ENCODE data around the gene SLC38A3. TPM values are rescaled to one million over a fixed set of nuclear protein-coding genes. Genes with fewer than 3 reads are reported as not detected.
A peak's percentile ranks its signal among the peaks of the same experiment; 100 is the strongest.

The SLC38A3 gene
- total RNA-seq, 5 donors from 2014 or later (not counting 1 experiment from before 2014, with no cell fraction given): 0.29 to 0.98 (median 0.44) TPM; not detected in 1

DNA sequence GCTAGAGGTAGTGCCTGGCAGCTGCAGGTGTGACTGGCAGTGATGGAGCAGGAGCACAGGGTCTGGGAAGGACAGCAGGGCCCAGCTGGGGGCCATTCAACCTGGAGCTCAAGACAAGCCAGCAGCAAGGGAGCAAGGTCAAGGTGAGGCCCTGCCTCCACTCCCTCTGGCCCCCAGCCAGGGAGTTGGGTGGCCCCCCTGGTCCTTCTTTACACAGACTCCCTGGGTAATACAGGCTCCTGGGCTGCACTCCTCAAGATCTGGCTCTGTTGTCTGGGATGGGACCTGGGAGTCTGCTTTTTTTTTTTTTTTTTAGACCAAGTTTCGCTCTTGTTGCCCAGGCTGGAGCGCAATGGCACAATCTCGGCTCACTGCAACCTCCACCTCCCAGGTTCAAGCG is 45.4 kb downstream of the SLC38A3 start:
- Histone ChIP-seq H3K4me1 (ENCODE audit: control insufficient read depth in 1 of 2, extremely low read depth in 1 of 2, insufficient read depth in 2 of 2, low read length in 2 of 2) (peaks cover 16 to 81% of the 10 kb centered on the region in 2 experiments), H3K9me3 (no peaks in the 10 kb centered on the region), H3K4me3 (ENCODE audit: control insufficient read depth in 1 of 2, extremely low read depth in 1 of 2, low read length in 1 of 2) (no peak overlapping the region), H3K27ac (ENCODE audit: low read length) (no peak overlapping the region), H3K27me3 (replicated peaks in 1 of 2; ENCODE audit: control insufficient read depth in 2 of 2, extremely low read depth in 1 of 2, insufficient read depth in 2 of 2, low read length in 1 of 2) (no peaks in the 10 kb centered on the region), H3K36me3 (ENCODE audit: control insufficient read depth in 2 of 2, extremely low read depth in 1 of 2, insufficient read depth in 1 of 2, low read length in 1 of 2) (peaks cover 14 to 73% of the 10 kb centered on the region in 2 donors)
- Mint-ChIP-seq H3K4me1 (peaks cover 53 to 64% (median 63%) of the 10 kb centered on the region in 3 donors), H3K27me3 (no peaks in the 10 kb centered on the region), H3K36me3 (peaks cover 15% of the 10 kb centered on the region), H3K27ac (peak overlapping the region; percentile 36 to 62), H3K4me3 (peak overlapping the region in 1 of 3 donors; percentile 10), H3K9me3 (no peaks in the 10 kb centered on the region)
- POLR2A ChIA-PET: interaction anchor here in 1 of 2 donors (1.1 kb wide), 1 partner anchor 15 kb away, joined by 3 read pairs; no protein-coding TSS in a partner anchor
- WGBS (ENCODE audit: insufficient coverage): no CpG with 5 or more reads among the region's 4 CpGs
- ATAC-seq (replicated peaks in 1 of 4): no peak
- no peak for DNase-seq
- CTCF ChIA-PET: interaction anchor here (0.5 to 0.9 kb wide), 4 partner anchors 8 to 26 kb away, joined by 3 to 7 read pairs (median 3); no protein-coding TSS in a partner anchor

DNA sequence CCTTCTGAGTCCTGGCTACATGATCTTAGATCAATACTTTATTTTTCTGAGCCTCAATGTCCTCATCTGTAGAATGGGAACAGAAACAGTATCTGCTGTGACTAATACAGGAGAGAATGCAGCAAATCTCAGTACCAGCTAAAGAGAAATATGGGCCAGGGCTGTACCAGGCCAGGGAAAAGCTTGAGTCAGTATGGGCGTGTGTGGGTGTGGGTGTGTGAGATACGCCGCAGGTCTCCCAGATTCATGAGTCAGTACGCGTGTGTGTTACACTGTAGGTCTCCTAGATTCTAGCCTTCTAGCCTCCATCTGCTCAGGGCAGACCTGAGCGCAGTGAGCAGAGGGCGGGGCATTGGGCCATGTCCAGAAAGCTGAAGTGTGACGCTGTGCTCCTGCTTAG is 46.1 kb downstream of the SLC38A3 start:
- Histone ChIP-seq H3K27me3 (replicated peaks in 1 of 2; ENCODE audit: control insufficient read depth in 2 of 2, extremely low read depth in 1 of 2, insufficient read depth in 2 of 2, low read length in 1 of 2) (no peaks in the 10 kb centered on the region), H3K36me3 (ENCODE audit: control insufficient read depth in 2 of 2, extremely low read depth in 1 of 2, insufficient read depth in 1 of 2, low read length in 1 of 2) (peaks cover 15 to 78% of the 10 kb centered on the region in 2 donors), H3K27ac (ENCODE audit: low read length) (no peak overlapping the region), H3K4me3 (ENCODE audit: control insufficient read depth in 1 of 2, extremely low read depth in 1 of 2, low read length in 1 of 2) (no peak overlapping the region), H3K9me3 (no peaks in the 10 kb centered on the region), H3K4me1 (ENCODE audit: control insufficient read depth in 1 of 2, extremely low read depth in 1 of 2, insufficient read depth in 2 of 2, low read length in 2 of 2) (peaks cover 13 to 74% of the 10 kb centered on the region in 2 experiments)
- Mint-ChIP-seq H3K4me3 (peak overlapping the region in 1 of 3 donors; percentile 10), H3K27ac (peak overlapping the region in 1 of 2 donors; percentile 52), H3K4me1 (peaks cover 46 to 57% (median 57%) of the 10 kb centered on the region in 3 donors), H3K36me3 (peaks cover 18% of the 10 kb centered on the region), H3K9me3 (no peaks in the 10 kb centered on the region), H3K27me3 (no peaks in the 10 kb centered on the region)
- WGBS (ENCODE audit: insufficient coverage): 71% methylated on average over 7 of the region's 8 CpGs
- ATAC-seq (replicated peaks in 1 of 4) (no peak), DNase-seq (no peak)
- ChIA-PET POLR2A (no interaction called here), CTCF (interaction anchor here (0.6 to 0.9 kb wide), 3 partner anchors 9 to 316 kb away, joined by 3 read pairs; no protein-coding TSS in a partner anchor)

DNA sequence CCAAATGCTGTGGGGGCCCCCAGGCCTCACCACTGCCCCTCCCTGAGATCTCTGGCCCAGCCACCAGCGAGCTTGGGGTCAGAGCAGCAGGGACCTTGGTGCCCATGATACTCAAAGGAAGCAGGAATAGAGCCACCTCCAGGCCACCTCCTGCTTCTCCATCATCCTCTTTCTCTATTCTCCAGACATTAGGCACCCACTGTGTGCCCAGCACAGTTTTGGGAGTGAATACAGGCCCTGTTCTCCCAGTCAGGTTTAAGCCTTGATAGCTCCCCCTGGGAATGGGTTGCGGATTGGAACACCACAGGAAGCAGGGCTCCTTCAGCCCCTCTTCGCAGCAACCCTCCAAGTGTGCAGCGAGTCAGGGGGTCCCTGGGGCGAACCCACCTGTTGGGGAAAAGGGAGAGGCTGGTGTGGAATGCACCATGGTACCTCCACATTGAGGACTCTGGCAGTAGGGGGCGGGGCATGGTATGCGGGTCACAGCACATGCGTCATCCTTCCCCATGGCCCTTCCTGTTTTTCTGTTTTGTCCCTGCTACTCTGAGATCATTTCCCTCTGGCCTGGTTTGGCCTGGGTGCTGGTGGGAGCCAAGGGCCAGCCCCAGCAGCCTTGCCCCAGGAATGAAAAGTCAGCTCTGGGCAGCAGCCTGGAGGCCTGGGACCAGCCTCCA is 49.6 kb downstream of the SLC38A3 start:
- CTCF ChIA-PET: no interaction called here
- DNase-seq (peak in 2 of 35 experiments; percentile 17 to 48), ATAC-seq (replicated peaks in 1 of 4) (no peak)
- POLR2A ChIA-PET: no interaction called here
- H3K27me3 Mint-ChIP-seq: no peaks in the 10 kb centered on the region
- H3K4me3 Mint-ChIP-seq: no peak overlapping the region
- H3K4me1 ChIP-seq (ENCODE audit: control insufficient read depth in 1 of 2, extremely low read depth in 1 of 2, insufficient read depth in 2 of 2, low read length in 2 of 2): peaks cover under 1 to 47% of the 10 kb centered on the region in 2 experiments
- no peaks in the 10 kb centered on the region for H3K9me3 Mint-ChIP-seq
- 91% methylated on average over 5 of the region's 8 CpGs for WGBS (ENCODE audit: insufficient coverage)
- no peaks in the 10 kb centered on the region for H3K27me3 ChIP-seq (replicated peaks in 1 of 2; ENCODE audit: control insufficient read depth in 2 of 2, extremely low read depth in 1 of 2, insufficient read depth in 2 of 2, low read length in 1 of 2)
- H3K4me1 Mint-ChIP-seq: peaks cover 23 to 34% (median 33%) of the 10 kb centered on the region in 3 donors
- H3K4me3 ChIP-seq (ENCODE audit: control insufficient read depth in 1 of 2, extremely low read depth in 1 of 2, low read length in 1 of 2): no peak overlapping the region
- H3K9me3 ChIP-seq: no peaks in the 10 kb centered on the region
- peaks cover 23 to 83% of the 10 kb centered on the region in 2 donors for H3K36me3 ChIP-seq (ENCODE audit: control insufficient read depth in 2 of 2, extremely low read depth in 1 of 2, insufficient read depth in 1 of 2, low read length in 1 of 2)
- peaks cover 37% of the 10 kb centered on the region for H3K36me3 Mint-ChIP-seq
- no peak overlapping the region for H3K27ac Mint-ChIP-seq
- H3K27ac ChIP-seq (ENCODE audit: low read length): no peak overlapping the region

DNA sequence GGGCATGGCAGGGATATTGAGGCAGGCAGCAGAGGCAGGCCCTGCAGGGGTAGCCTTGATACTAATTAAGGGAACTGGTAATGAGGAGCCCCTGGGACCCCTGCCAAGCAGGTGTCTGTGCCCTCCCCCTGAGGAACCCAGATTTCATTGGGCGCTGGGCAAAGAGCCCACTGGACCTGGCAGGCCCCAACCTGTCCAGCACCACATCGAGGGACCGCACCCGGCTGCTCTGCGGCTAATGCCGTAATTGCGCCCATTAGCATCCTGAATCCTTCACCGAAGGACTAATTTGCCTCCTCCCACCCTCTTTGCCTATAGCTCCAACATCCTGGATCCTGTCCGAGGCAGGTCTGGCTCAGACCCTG is 50.2 kb downstream of the SLC38A3 start:
- ATAC-seq (replicated peaks in 1 of 4): no peak
- H3K4me1 ChIP-seq (ENCODE audit: control insufficient read depth in 1 of 2, extremely low read depth in 1 of 2, insufficient read depth in 2 of 2, low read length in 2 of 2): peaks cover 2 to 45% of the 10 kb centered on the region in 2 experiments
- ChIA-PET POLR2A (interaction anchor here in 1 of 2 donors (0.7 kb wide), 1 partner anchor 26 kb away, joined by 8 read pairs; no protein-coding TSS in a partner anchor), CTCF (no interaction called here)
- peaks cover 37% of the 10 kb centered on the region for H3K36me3 Mint-ChIP-seq
- peaks cover 22 to 31% (median 30%) of the 10 kb centered on the region in 3 donors for H3K4me1 Mint-ChIP-seq
- no peak overlapping the region for H3K4me3 ChIP-seq (ENCODE audit: control insufficient read depth in 1 of 2, extremely low read depth in 1 of 2, low read length in 1 of 2)
- 98% methylated on average over 7 of the region's 9 CpGs for WGBS (ENCODE audit: insufficient coverage)
- H3K27ac Mint-ChIP-seq: no peak overlapping the region
- no peak overlapping the region for H3K27ac ChIP-seq (ENCODE audit: low read length)
- no peak overlapping the region for H3K4me3 Mint-ChIP-seq
- no peaks in the 10 kb centered on the region for H3K27me3 Mint-ChIP-seq
- peaks cover 23 to 78% of the 10 kb centered on the region in 2 donors for H3K36me3 ChIP-seq (ENCODE audit: control insufficient read depth in 2 of 2, extremely low read depth in 1 of 2, insufficient read depth in 1 of 2, low read length in 1 of 2)
- H3K9me3 Mint-ChIP-seq: no peaks in the 10 kb centered on the region
- no peaks in the 10 kb centered on the region for H3K9me3 ChIP-seq
- no peak for DNase-seq
- no peaks in the 10 kb centered on the region for H3K27me3 ChIP-seq (replicated peaks in 1 of 2; ENCODE audit: control insufficient read depth in 2 of 2, extremely low read depth in 1 of 2, insufficient read depth in 2 of 2, low read length in 1 of 2)

DNA sequence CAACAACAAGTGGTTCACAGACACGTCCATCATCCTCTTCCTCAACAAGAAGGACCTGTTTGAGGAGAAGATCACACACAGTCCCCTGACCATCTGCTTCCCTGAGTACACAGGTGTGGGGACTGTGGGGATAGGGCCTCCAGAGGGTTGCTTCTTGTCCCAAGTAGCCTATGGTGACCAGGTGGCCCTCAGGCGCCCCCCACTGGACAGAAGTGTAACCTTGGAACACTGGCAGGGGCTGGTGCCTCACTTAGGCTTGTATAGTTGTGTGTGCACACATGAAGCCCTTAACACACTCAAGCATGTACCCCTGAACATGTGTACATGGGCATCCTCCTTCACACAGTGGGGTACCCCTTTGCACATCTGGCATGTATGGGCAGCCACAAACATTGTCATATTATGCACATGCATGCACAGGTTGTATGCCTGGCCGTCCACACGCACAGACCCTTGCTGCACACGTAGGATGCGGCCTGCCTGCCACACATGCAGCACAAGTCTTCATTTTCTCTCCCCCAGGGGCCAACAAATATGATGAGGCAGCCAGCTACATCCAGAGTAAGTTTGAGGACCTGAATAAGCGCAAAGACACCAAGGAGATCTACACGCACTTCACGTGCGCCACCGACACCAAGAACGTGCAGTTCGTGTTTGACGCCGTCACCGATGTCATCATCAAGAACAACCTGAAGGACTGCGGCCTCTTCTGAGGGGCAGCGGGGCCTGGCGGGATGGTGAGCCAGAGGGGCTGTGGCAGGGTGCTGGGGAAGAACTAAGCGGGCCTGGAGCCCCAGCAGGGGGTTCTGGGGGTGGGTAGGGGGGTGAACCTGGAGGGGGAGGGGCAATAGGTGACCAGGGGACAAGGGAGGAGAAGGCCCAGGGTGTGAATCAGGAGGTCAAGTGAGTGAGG is 52.2 kb downstream of the SLC38A3 start:
- H3K4me1 Mint-ChIP-seq: peaks cover 12 to 19% (median 18%) of the 10 kb centered on the region in 3 donors
- ChIA-PET POLR2A (no interaction called here), CTCF (interaction anchor here (0.7 to 2.0 kb wide), 4 partner anchors 10 to 67 kb away, joined by 3 to 6 read pairs (median 4); no protein-coding TSS in a partner anchor)
- WGBS (ENCODE audit: insufficient coverage): 100% methylated on average over 14 of the region's 20 CpGs
- no peaks in the 10 kb centered on the region for H3K27me3 Mint-ChIP-seq
- Histone ChIP-seq H3K36me3 (ENCODE audit: control insufficient read depth in 2 of 2, extremely low read depth in 1 of 2, insufficient read depth in 1 of 2, low read length in 1 of 2) (peaks cover 21 to 64% of the 10 kb centered on the region in 2 donors), H3K4me3 (ENCODE audit: control insufficient read depth in 1 of 2, extremely low read depth in 1 of 2, low read length in 1 of 2) (no peak overlapping the region), H3K4me1 (ENCODE audit: control insufficient read depth in 1 of 2, extremely low read depth in 1 of 2, insufficient read depth in 2 of 2, low read length in 2 of 2) (peaks cover 2 to 34% of the 10 kb centered on the region in 2 experiments), H3K9me3 (no peaks in the 10 kb centered on the region), H3K27ac (ENCODE audit: low read length) (no peak overlapping the region), H3K27me3 (replicated peaks in 1 of 2; ENCODE audit: control insufficient read depth in 2 of 2, extremely low read depth in 1 of 2, insufficient read depth in 2 of 2, low read length in 1 of 2) (peaks cover 0 to 3% of the 10 kb centered on the region in 2 experiments)
- peak overlapping the region in 1 of 2 donors; percentile 50 for H3K27ac Mint-ChIP-seq
- H3K4me3 Mint-ChIP-seq: no peak overlapping the region
- H3K9me3 Mint-ChIP-seq: no peaks in the 10 kb centered on the region
- H3K36me3 Mint-ChIP-seq: peaks cover 32% of the 10 kb centered on the region
- ATAC-seq (replicated peaks in 1 of 4): no peak
- peak in 6 of 35 experiments; percentile 26 to 50 (median 36) for DNase-seq
